AG04449 (cell line): ENCODE results near the gene MITF.

Experiments used
- CTCF ChIA-PET: fragments of 350-600 bp; formaldehyde crosslinking; extraction: SDS; loops from one replicate; lab custom pipeline; 2021; ENCODE audit warnings: antibody characterized with exemption; lab: Yijun Ruan, JAX
- POLR2A ChIA-PET: fragments of 400-600, 350-600 bp; formaldehyde crosslinking; extraction: SDS; loops from one replicate; lab custom pipeline; 2020; ENCODE audit warnings: antibody characterized with exemption, inconsistent platforms; lab: Yijun Ruan, JAX
- DNase-seq: peaks from one replicate; pipeline ENCODE4 v3.0.0-alpha.2; 2010; ENCODE audit warnings: low read depth, low spot score
- H3K4me3 ChIP-seq: 2 replicates; pipeline ENCODE4 v1.5.1; 2011; ENCODE audit warnings: low read depth, mild to moderate bottlenecking, control low read depth, low read length
- CTCF ChIP-seq: IDR thresholded peaks from one replicate; pipeline ENCODE4 v1.5.1; 2011; ENCODE audit warnings: mild to moderate bottlenecking, moderate library complexity, low read length, control low read depth, inconsistent platforms; ENCODE audit not compliant: insufficient read depth; ENCODE audit errors: missing control alignments

MITF gene

GRCh38 chr3:69775751-69776150 lies 36.5 kb downstream of the MITF start:
- ChIA-PET CTCF (no interaction called here), POLR2A (no interaction called here)
- DNase-seq = no peak
- H3K4me3 ChIP-seq = no peak overlapping the region
- TF ChIP-seq CTCF = no peak

GRCh38 chr3:69776289-69776688 lies 37.0 kb downstream of the MITF start:
- CTCF ChIA-PET = no interaction called here
- TF ChIP-seq CTCF = no peak
- POLR2A ChIA-PET = no interaction called here
- H3K4me3 ChIP-seq = no peak overlapping the region
- DNase-seq = no peak

GRCh38 chr3:69776920-69777581 lies 37.8 kb downstream of the MITF start:
- ChIA-PET CTCF (no interaction called here), POLR2A (no interaction called here)
- DNase-seq = no peak
- no peak for TF ChIP-seq CTCF
- H3K4me3 ChIP-seq = no peak overlapping the region

- DNase-seq = no peak
- ChIA-PET CTCF (no interaction called here), POLR2A (no interaction called here)
- no peak for TF ChIP-seq CTCF
- no peak overlapping the region for H3K4me3 ChIP-seq
Measured at GRCh38 chr3:69777582-69777967, 38.3 kb downstream of the MITF start.

GRCh38 chr3:69781593-69781992 lies 42.3 kb downstream of the MITF start:
- DNase-seq = no peak
- ChIA-PET POLR2A (no interaction called here), CTCF (interaction anchor here (1.3 to 2.7 kb wide), 2 partner anchors 10 to 90 kb away, joined by 4 to 6 read pairs; no protein-coding TSS in a partner anchor)
- no peak overlapping the region for H3K4me3 ChIP-seq
- no peak for TF ChIP-seq CTCF

- H3K4me3 ChIP-seq = no peak overlapping the region
- POLR2A ChIA-PET = interaction anchor here (0.6 to 0.7 kb wide), 2 partner anchors 23 to 113 kb away, joined by 3 to 7 read pairs; no protein-coding TSS in a partner anchor
Measured at GRCh38 chr3:69784954-69785514, 45.8 kb downstream of the MITF start.

More at GRCh38 chr3:69784954-69785514, 45.8 kb downstream of the MITF start:
- TF ChIP-seq CTCF = no peak
- CTCF ChIA-PET = interaction anchor here (1.3 kb wide), 1 partner anchor 94 kb away, joined by 5 read pairs; no protein-coding TSS in a partner anchor
- no peak for DNase-seq
